ENCODE results near the gene TCL1B. TPM values are rescaled to one million over a fixed set of nuclear protein-coding genes. Genes with fewer than 3 reads are reported as not detected.

TCL1B gene
- total and polyA plus RNA-seq, 2 of the 8 experiments (the other 6 are each of a cell fraction or from before 2014, with no cell fraction given) = 9.6 to 11.5 TPM

- Histone ChIP-seq H4K8ac (ENCODE audit: extremely low read depth, insufficient read depth, low read length) (no peak overlapping the region), H2AK5ac (ENCODE audit: low read depth, low read length) (no peak overlapping the region)
Measured at GRCh38 chr14:95668235-95668772, 17.9 kb upstream of the TCL1B start.

More at GRCh38 chr14:95668235-95668772, 17.9 kb upstream of the TCL1B start:
- Histone ChIP-seq H3K4me2 (ENCODE audit: insufficient read depth in 1 of 2, low read depth in 2 of 2, low read length in 2 of 2) (no peak overlapping the region), H3K4me1 (replicated peaks in 1 of 4; ENCODE audit: control insufficient read depth in 3 of 4, insufficient read depth in 4 of 4, low read length in 3 of 4) (peaks cover 0 to 8% (median 6%) of the 10 kb centered on the region in 4 experiments; a peak in 6 of 7 replicates), H3K79me2 (ENCODE audit: control insufficient read depth in 1 of 2, insufficient read depth in 2 of 2, low read length in 2 of 2) (no peaks in the 10 kb centered on the region), H2BK120ac (replicated peaks; ENCODE audit: low read depth, low read length) (no peak overlapping the region), H4K91ac (replicated peaks; ENCODE audit: insufficient read length, low read length) (no peak overlapping the region), H3K23me2 (ENCODE audit: low read depth, low read length) (no peaks in the 10 kb centered on the region; the same call in 1 of the 2 replicates), H3K18ac (ENCODE audit: extremely low read depth, low read length) (no peak overlapping the region), H3K9ac (replicated peaks in 1 of 4; ENCODE audit: extremely low read depth in 1 of 4, low read depth in 3 of 4, low read length in 3 of 4) (no peak overlapping the region), H2BK20ac (ENCODE audit: low read length) (no peak overlapping the region), H3K27ac (ENCODE audit: low read depth, low read length) (no peak overlapping the region), H2BK5ac (ENCODE audit: low read depth, low read length) (no peak overlapping the region), H3K14ac (ENCODE audit: insufficient read length) (no peak overlapping the region), H2AFZ (ENCODE audit: low read length) (no peak overlapping the region), H3K4me3 (ENCODE audit: extremely low read depth in 1 of 4, insufficient read depth in 2 of 4, low read depth in 3 of 4, low read length in 4 of 4) (no peak overlapping the region), H2BK15ac (ENCODE audit: low read length) (no peak overlapping the region), H4K20me1 (replicated peaks in 1 of 2; ENCODE audit: control insufficient read depth in 1 of 2, insufficient read depth in 2 of 2, low read length in 2 of 2) (peaks cover 0 to 1% of the 10 kb centered on the region in 2 experiments), H2BK12ac (ENCODE audit: low read depth, low read length) (no peak overlapping the region), H3K79me1 (ENCODE audit: low read depth, low read length) (no peaks in the 10 kb centered on the region), H3K36me3 (ENCODE audit: control insufficient read depth in 2 of 4, insufficient read depth in 4 of 4, low read length in 3 of 4) (no peaks in the 10 kb centered on the region; a peak in 1 of 8 replicates), H3K4ac (replicated peaks; ENCODE audit: insufficient read length, low read depth, low read length) (no peak overlapping the region), H3K23ac (ENCODE audit: insufficient read length) (no peak overlapping the region), H3K27me3 (replicated peaks in 1 of 4; ENCODE audit: control insufficient read depth in 3 of 4, extremely low read depth in 1 of 4, insufficient read depth in 3 of 4, low read length in 3 of 4) (peaks cover 0 to 3% (median 1%) of the 10 kb centered on the region in 4 experiments; a peak in 3 of 7 replicates), H3K56ac (replicated peaks; ENCODE audit: insufficient read length, low read depth, low read length) (no peak overlapping the region), H3K9me3 (ENCODE audit: insufficient read depth in 2 of 2, low read depth in 1 of 2, low read length in 1 of 2) (no peaks in the 10 kb centered on the region), H4K5ac (ENCODE audit: insufficient read length, low read depth, low read length) (no peak overlapping the region)
- WGBS, 2 experiments (ENCODE audit: extremely low coverage in 1 of 2, insufficient coverage in 1 of 2, insufficient read length in 1 of 2, insufficient replicate concordance in 2 of 2, low coverage in 1 of 2, low lambda C conversion rate in 2 of 2, missing lambda C conversion rate in 1 of 2) = 91% methylated on average over 10 of the region's 10 CpGs; no CpG with 5 or more reads in 1 of the 2 experiments
- DNase-seq (ENCODE audit: low read depth in 1 of 2, low spot score in 2 of 2) (no peak), FAIRE-seq (no peak)
- ChIA-PET CTCF (ENCODE audit: partially characterized antibody) (interaction anchor here (0.6 to 5.1 kb wide), 2 partner anchors 14 to 1683 kb away, joined by 5 to 46 read pairs; no protein-coding TSS in a partner anchor), POLR2A (ENCODE audit: partially characterized antibody) (interaction anchor here (1.2 kb wide), 1 partner anchor 41 kb away, joined by 4 read pairs; no protein-coding TSS in a partner anchor)
- peak; percentile 20; the same call in 1 of the 2 replicates for TF ChIP-seq MAFK (IDR thresholded peaks at IDR 0.05; ENCODE audit: low read depth, low read length)
- no peak for TF ChIP-seq SP2 (IDR thresholded peaks at IDR 0.05; ENCODE audit: low read length)
- TF ChIP-seq BRCA1 (IDR thresholded peaks at IDR 0.05; ENCODE audit: low read depth, low read length) = no peak
- TF ChIP-seq YY1 (IDR thresholded peaks at IDR 0.05; ENCODE audit: low read depth, low read length) = no peak
